NCI-H1092 (cell line): Measurements from ENCODE around the gene SESN1.

Experiments used
- DNase-seq: peaks from one replicate; lab custom pipeline; 2025; lab: John Stamatoyannopoulos, UW

The SESN1 gene

DNA sequence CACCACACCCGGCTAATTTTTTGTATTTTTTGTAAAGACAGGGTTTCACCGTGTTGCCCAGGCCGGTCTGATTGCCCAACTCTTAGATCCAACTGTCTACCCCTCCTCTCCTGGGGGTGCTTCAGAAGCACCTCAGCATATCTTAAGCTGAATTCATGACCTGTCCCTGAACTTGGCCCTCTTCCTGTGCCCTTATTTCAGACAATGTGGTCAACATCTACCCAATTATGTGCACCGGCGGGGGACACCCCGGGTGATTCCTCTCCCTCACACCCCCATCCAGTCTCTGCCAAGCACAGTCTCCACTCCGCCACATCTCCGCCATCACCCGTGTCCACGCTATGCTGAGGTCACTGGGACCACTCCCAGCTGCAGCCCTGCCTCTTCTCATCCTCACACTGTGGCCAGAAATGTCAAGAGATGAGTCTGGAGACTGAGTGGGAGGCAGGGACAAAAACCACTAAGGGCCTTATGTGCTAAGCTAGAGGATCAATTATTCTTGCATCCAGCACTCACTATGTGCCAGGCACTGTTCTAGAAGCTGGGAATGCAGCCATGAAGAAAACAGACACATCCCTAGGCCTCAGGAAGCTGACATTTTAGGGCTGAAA, 134.6 kb downstream of the SESN1 start:
- DNase-seq: no peak

DNA sequence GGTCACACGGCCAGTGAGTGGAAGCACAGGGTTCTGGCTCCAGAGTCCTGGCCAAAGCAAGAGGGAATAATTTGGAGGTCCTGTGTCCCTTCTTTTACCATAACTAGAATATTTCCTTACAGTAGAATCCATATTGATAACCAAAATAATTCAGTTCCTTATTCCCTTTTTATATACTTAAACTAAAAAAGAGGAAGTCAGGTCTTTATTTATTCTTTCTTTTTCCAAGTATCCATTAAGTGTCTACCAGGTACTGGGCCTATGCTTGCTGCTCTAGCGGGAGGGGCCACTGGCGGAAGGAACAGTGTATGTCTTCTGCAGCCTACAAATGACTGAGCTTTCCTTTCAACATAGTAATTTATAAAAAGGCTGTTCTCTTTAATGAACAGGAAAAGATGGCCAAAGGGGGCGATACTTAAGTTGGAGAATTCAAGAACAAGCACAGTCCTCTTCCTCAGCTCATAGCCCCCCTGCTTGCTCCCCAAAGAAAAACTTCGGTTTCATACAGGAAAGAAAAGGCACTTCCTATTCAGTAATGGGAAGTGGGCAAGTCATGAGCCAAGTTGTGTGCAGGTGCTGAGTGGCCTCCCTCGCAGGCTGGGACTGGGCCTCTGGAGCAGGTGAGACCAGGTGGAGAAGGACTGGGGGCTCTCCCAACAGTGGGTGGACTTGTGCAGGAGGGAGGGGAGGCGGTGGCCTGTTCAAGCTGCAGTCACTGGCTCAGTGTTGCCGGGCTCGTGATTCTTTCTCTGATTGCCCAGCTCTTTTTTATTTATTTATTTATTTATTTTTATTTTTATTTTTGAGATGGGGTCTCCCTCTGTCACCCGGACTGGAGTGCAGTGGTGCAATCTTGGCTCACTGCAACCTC, 135.5 kb downstream of the SESN1 start:
- DNase-seq: no peak

- no peak for DNase-seq
Measured at GRCh38 chr6:108957221-108957620, 137.4 kb downstream of the SESN1 start.

GRCh38 chr6:108955329-108955949, 139.2 kb downstream of the SESN1 start:
- DNase-seq: no peak

DNA sequence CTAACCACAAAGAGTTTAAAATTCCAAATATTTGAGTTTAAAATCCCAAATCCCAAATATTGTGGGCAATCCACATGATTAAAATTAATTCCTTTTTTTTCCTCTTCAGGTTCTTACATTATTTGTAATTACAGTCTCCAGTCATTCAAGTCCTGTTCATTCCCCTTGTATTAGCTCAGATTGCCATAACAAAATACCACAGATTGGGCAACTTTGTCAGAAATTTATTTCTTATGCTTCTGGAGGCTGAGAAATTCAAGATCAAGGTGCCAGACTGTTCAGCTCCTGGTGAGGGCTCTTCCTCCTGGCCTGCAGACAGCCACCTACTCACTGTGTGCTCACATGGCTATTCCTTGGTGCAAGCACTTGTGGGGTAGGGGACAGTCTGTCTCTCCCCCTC, 141.0 kb downstream of the SESN1 start:
- no peak for DNase-seq

DNA sequence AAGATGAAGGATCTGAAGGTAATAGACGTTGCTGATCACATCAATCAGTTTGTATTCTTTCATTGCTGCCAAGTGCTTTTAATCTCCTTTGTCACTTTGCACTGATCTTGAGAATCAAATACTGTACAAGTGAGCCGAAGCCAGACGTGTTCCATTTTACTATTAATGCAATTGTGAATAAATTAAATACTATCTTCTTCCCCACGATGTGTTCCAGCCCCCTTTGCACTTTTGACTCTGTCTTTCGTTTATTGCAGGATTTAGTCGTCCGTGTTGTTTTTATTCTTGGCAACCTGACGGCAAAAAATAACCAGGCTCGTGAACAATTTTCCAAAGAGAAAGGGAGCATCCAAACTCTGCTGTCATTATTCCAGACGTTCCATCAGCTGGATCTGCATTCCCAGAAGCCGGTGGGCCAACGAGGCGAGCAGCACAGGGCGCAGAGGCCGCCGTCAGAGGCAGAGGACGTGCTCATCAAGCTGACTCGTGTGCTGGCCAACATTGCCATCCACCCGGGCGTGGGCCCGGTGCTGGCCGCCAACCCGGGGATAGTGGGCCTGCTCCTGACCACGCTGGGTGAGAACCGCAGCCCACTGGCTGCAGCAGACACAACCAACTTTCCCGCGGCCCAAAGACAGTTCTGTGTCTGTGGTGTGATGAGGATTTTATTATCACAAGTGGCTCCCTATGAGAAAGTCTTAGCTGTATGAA, 141.7 kb downstream of the SESN1 start:
- DNase-seq: no peak

DNA sequence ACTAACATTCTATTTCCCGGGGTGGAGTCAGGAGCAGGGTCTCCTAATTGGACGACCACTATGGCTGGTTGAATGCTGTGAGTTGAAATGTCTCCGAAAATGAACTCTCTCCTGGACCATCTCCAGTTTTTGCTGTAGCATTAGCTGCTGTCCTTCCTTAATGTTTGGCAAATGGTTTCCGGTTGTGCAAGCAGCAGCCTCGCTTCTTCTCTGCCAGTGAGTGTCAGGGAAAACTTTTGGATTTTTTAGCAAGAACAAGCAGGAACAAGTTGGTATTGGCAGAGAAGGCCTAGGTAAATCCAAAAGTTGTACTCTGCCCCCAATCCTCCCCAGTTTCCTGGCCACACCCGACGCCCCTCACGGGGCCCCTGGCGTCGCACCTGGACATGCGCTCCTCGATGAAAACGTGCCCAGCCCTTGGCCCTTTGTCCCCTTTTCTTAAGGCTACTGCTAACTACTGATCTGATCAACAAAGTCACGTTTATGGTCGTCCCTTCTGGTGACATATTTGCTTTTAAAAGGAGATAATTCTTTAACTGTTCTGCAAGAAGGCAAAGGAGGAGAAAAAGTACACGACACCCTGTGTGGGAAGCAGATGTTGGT, 143.2 kb downstream of the SESN1 start:
- DNase-seq: no peak

DNA sequence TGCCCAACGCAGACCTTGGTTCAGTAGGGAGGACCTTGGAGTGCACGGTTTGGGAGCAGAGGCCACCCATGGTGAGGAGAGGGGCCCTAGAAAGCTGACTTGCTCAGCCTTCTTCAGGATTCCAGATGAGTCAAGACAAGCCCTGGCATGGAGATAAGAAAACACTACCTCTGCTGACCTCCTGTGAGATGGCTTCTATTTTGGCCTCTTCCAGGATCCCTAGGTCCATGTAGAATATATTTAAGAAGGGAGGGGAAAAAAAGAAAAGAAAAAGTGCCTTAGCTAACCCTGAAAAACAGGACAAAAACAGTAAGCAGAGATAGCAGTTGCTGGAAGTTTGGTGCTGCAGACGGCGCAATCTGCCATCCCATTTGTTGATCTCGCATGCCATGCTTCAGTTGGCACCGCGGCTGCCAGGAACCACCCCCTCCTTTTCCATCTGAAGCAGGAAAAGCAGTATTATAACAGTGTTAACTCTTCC, 146.4 kb downstream of the SESN1 start:
- no peak for DNase-seq

DNA sequence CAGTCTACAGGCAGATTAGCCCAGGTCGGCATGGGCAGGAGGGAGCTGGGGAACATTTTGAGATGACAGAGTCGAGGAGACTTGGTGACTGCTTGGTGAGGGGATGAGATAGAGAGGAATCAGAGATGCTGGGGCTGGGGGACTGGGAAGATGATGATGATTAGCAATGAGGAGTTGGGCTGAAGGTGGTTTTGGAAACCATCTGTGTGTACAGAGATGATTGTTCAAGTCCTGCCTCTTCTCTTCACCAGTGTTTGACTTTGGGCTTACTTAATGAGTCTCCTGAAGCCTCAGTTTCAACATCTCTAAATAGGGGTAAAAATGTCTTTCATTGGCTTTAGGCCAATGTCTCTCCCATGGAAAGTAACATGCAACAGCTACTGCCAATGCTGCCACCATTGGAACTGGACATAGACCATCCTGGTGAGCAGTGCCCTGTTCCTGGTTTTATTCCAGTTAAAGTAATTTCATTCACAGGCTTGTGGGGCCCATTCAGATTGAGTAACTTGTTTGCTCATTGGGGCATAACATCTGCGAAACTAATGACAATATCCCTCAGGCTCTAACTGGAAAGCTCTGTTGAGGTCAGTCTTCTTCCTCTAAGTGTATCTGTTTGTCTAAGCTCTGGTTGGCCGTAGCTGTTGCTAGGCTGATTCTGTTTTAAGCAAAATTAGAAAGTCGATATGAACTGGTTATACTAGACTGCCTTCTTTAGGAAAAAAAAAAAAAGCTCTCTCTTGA, 147.4 kb downstream of the SESN1 start:
- peak; percentile 3 for DNase-seq

GRCh38 chr6:108946695-108947094, 148.0 kb downstream of the SESN1 start:
- DNase-seq: no peak

- DNase-seq: peak; percentile 10
Measured at GRCh38 chr6:108945681-108946159, 148.9 kb downstream of the SESN1 start.

DNA sequence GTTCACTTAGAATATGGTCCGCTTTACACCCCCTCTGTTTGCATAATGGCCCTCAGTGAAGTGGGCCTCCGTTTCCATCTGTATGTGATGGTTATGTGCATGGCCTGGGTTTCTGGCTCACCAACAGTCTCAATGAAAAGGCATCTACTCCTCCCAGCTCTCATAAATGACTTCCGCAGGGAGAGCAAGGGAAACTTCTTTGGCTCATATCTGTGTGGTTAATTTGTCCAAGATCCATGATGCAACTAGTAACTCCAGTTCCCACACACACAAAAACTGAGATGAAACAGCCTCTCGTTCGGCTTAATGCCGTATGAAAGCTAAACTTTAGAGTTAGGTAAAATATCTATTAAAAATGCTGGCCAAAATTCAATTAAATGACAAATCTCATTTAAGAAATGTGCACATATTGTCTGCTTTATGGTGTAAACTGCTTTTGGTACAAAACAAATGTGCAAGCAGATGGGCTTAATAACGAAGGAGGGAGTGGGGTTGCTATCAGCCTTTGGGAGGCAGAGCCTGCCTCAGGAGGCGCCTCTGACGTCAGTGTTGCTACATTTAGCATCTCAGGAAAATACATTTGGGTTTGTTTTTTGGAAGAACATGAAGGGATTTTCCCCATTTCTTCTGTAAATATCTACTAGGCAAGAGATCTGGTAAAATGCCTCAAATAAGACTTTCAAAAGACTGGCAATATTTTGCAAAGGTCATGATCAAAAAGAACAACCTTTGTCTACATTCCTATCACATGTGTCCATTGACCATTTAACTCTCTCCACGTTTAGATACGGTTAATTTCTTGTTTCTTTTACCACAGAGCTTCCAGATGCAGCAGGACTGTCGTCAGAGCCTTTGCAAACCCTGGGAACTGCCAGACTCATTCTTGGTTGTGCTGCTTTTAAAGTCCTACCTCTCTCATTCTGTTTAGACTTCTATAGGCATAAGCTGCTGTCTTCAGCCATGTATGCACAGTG, 149.7 kb downstream of the SESN1 start:
- DNase-seq: no peak

DNA sequence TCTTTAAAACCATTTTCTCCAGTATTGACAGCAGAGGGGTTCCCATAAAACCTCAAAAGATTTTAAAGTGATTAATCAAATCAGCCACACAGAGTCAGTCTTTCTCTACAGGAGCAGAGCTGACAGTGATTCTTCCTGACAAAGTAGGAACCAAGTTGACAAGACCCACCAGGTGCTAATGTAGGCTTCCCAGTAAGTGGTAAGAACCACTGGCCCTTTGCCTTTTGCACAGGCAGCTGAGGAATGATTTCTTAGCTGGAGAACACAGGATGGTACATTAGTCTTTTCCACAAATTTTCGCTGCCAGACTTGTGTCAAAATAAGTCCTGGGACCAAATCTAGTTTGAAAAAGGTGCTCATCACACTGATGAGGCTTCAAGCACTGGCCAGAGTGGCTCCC, 150.6 kb downstream of the SESN1 start:
- DNase-seq: no peak

- DNase-seq: no peak
Measured at GRCh38 chr6:108942556-108943492, 151.8 kb downstream of the SESN1 start.

DNA sequence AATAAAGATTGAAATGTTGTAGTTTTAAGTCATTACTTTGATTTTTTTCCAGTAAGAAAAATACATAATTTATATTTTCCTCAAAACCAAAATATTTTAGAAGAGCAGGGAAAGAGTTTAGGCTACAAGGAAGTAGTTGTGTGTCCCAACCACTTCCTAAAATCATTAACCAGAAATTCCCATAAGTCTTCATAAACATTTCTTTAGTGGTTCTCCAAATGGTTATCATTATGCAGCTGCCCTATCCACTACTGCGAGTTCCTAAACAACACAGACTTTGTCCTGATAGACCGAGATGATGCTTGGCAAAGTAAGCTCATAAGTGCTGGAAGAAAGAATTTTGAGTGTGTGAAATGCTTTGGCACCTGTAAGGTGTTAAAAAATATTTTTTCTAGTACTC, 152.8 kb downstream of the SESN1 start:
- DNase-seq: no peak

GRCh38 chr6:108941281-108941680, 153.4 kb downstream of the SESN1 start:
- no peak for DNase-seq

DNA sequence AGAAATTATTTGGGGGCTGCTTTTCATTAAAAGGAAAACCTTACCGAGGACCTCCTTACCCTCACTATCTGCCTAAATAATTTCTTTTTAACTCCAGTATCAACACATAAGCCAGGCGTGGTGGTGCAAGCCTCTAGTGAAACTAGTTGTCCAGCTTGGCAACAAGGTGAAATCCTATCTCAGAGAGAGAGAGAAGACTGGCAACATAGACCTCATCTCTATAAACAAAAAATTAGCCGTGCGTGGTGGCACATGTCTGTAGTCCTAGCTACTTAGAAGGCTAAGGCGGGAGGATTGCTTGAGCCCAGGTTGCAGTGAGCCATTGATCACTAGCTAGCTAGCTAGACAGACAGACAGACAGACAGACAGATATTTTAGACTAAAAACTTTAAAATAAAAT, 153.9 kb downstream of the SESN1 start:
- DNase-seq: no peak

DNA sequence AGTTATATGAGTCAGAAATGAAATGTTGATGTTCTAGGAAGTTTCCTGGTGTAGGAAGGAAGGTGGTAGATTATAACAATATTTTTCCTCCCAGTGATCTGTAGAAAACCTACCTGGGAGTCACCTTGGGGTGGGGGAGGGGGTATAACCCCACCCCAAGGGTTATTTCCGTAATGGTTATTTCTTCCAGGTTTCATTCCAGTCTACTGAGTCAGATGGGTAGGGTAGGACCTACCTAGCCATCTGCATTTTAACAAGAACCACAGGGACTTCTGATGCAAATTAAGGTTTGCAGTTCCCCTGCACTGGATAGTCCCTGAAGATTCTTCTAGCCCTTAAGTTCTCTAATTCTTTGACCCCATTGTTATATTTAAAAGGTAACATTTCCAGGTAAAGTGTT, 157.5 kb downstream of the SESN1 start:
- no peak for DNase-seq
